Spinal cord (tissue), 10 donors: Measurements from ENCODE around the gene ENOX2. TPM values are rescaled to one million over a fixed set of nuclear protein-coding genes. Genes with fewer than 3 reads are reported as not detected.
"Not testable (repeated sequence)": the region's sequence is repeated elsewhere in the genome, so short reads cannot be mapped to it uniquely, and the experiment has no call there.

ENCODE experiments used
- DNase-seq, 6 donors: peaks; one replicate each; pipeline versions ENCODE4 v3.0.0 to v3.0.0-alpha.2; 2013 to 2015; ENCODE audit warnings: low spot score in 6 of 6, low read depth in 4 of 6
- H3K27ac ChIP-seq: one replicate; pipeline ENCODE4 v1.5.1; 2013; ENCODE audit warnings: low read depth, low read length, control low read depth
- H3K27me3 ChIP-seq: one replicate; pipeline ENCODE4 v1.6.1; 2013; ENCODE audit warnings: low read length; ENCODE audit not compliant: control insufficient read depth, insufficient read depth
- H3K36me3 ChIP-seq: one replicate; pipeline ENCODE4 v1.6.1; 2013; ENCODE audit warnings: low read length; ENCODE audit not compliant: control insufficient read depth, insufficient read depth
- H3K4me1 ChIP-seq: one replicate; pipeline ENCODE4 v1.6.1; 2013; ENCODE audit warnings: low read length; ENCODE audit not compliant: control insufficient read depth, insufficient read depth
- H3K4me3 ChIP-seq: one replicate; pipeline ENCODE4 v1.5.1; 2013; ENCODE audit warnings: low read depth, low read length, control low read depth
- H3K9me3 ChIP-seq: one replicate; pipeline ENCODE4 v1.6.1; 2013; ENCODE audit warnings: low read length; ENCODE audit not compliant: control insufficient read depth, insufficient read depth
- WGBS: methylation state at CpG from one replicate; pipeline ENCODE4 v1.1.5; 2013; ENCODE audit warnings: missing lambda C conversion rate; ENCODE audit not compliant: insufficient coverage; 5-methylcytosine and 5-hydroxymethylcytosine counted together
- long read RNA-seq, 4 donors: transcript quantifications; one replicate each; lab custom pipeline, GENCODE V29; 2026
- polyA plus RNA-seq, 2 donors: library from polyadenylated mRNA; unstranded; fragments of 120-200 nt; gene quantifications; one replicate each; pipeline ENCODE4 v1.2.1, GENCODE V29; 2013; ENCODE audit not compliant: insufficient read length in 2 of 2
- total RNA-seq, 2 donors: library from RNA; depleted of rRNA in 1 of 2; stranded (reverse); fragments of 120-200 nt in 1 of 2; fragments of >200 nt in 1 of 2; gene quantifications; one replicate each; pipeline versions ENCODE4 v1.2.3 to v1.2.4, GENCODE V29; 2013 to 2014
- donor health status: healthy.

ENOX2 gene, protein sequence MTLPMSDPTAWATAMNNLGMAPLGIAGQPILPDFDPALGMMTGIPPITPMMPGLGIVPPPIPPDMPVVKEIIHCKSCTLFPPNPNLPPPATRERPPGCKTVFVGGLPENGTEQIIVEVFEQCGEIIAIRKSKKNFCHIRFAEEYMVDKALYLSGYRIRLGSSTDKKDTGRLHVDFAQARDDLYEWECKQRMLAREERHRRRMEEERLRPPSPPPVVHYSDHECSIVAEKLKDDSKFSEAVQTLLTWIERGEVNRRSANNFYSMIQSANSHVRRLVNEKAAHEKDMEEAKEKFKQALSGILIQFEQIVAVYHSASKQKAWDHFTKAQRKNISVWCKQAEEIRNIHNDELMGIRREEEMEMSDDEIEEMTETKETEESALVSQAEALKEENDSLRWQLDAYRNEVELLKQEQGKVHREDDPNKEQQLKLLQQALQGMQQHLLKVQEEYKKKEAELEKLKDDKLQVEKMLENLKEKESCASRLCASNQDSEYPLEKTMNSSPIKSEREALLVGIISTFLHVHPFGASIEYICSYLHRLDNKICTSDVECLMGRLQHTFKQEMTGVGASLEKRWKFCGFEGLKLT
- 10 to 100 TPM; 10.1 to 16.6 TPM for total RNA-seq
- 10 to 100 TPM in 1 of 2 donors, 1 to 10 TPM in 1; 6.1 to 16.5 TPM for polyA plus RNA-seq
- long read RNA-seq, donor 1, full-length matches to known transcripts = 1 of 1 reads
- long read RNA-seq, donor 1, partial matches to known transcripts = 0 of 1 reads
- long read RNA-seq, donor 1, other reads (novel, unspliced or antisense) = 0 of 1 reads
- long read RNA-seq, donor 2, full-length matches to known transcripts = 1 of 1 reads
- long read RNA-seq, donor 2, partial matches to known transcripts = 0 of 1 reads
- long read RNA-seq, donor 2, other reads (novel, unspliced or antisense) = 0 of 1 reads
- long read RNA-seq, donor 3 = 0 reads
- long read RNA-seq, donor 4 = 0 reads

DNA sequence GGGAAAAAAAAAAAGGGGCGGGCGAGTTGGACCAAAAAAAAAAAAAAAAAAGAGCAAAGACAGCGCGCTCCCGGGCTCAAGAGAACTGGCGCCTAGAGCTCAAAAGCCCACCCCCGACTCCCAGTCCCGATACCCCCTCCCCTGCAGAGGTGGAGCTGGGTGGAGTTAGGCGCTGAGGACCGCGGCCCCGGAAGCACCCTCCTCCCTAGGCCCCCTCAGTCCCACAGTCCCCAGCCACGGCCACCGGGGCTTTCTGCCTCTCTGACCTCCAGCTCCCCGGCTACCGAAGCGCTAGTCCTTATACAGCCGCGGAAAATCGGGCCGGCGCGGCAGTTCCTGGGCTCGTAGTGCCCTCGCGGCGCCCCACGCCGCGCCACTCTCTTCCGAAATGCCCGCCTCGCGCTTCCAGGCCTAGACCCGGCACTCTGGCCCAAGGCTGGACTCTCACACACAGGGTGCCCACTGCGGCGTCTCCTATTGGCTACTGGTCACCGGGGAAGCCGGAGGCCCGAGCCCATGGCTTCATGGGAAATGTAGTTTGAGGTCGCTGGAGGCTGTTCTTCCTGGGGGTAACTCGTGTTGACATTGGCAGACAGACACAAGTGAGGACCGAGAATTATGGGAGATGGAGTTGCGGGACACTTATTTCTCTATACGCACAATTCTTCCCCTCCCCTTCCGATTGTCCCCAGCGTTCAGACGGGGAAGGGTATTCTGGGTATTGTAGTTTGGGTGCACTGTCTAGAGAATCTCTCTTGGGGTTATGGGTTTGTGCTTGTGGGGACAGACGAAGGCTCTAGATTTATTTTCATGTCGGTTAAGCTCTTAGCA is at the start of gene ENOX2:
TSS of gene ENOX2 (minus strand) at position 427 of the 831 bp plus-strand sequence. CDS start 199,993 bp downstream, outside the sequence.
- Histone ChIP-seq H3K36me3 (no peaks in the 10 kb centered on the region), H3K9me3 (no peaks in the 10 kb centered on the region), H3K4me3 (peak within 1 kb of the TSS; percentile 72), H3K27ac (peak within 1 kb of the TSS; percentile 93), H3K4me1 (no peaks in the 10 kb centered on the region), H3K27me3 (no peaks in the 10 kb centered on the region)
- DNase-seq = peak; percentile 80 to 99 (median 87)
- 31% methylated on average over 31 of the region's 50 CpGs for WGBS

DNA sequence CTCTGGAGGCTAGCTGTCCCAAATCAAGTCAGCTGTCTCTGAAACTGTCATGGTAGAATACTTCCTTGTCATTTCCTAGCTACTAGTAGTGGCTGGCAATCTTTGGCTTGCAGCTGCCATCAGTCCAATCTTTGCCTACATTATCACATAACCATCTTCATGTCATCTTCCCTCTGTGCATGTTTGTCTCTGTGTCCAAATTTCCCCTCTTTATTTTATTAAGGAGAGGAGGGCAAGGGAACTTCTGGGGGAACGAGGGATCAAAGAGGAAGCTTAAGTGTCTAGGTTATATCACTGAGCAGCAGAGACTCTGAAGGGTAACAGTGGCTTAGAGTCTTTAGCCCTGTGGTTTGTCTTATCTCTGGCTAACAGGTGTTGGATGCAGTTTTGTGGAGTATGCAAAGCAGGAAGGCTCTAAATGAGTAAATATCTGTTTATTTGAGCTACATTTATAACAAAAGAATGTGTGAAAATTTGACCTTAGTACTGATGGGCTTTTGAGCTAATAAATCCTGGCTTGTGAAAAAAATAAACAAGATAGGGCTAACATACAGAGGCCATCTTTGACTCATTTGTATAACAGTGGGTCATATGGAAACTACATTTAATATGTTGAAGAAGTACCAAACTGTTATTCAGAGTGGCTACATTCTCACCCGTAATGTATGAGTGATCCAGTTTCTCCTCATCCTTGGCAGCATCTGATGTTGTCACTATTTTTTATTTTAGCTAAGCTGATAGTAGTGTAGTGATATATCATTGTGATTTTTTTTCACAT is 49.4 kb upstream of the ENOX2 start:
- no peaks in the 10 kb centered on the region for H3K36me3 ChIP-seq
- no peak overlapping the region for H3K27ac ChIP-seq
- H3K4me1 ChIP-seq = no peaks in the 10 kb centered on the region
- H3K27me3 ChIP-seq = no peaks in the 10 kb centered on the region
- no peak for DNase-seq
- no peak overlapping the region for H3K4me3 ChIP-seq
- 38% methylated on average over 1 of the region's 2 CpGs for WGBS
- H3K9me3 ChIP-seq = peaks cover 4% of the 10 kb centered on the region

DNA sequence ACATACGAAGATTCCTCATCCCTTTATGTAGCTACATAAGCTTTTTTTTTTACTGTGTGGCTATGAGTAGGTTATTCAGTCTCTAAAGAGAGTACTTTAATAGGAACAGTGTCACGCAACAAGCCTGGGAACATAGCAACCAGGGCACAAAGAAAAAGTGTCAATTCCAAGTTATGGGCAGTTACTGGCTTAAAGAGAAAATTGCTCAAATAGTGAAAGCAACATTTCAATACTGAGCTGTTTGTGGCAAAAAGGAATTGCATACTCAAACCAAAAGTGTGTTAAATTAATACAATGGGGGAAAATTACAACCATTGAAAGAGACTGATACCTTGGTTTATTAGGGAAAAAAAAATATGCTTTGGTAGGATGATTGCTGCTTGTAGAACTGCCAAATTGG is 41.2 kb upstream of the ENOX2 start:
- H3K4me1 ChIP-seq = no peaks in the 10 kb centered on the region
- no peaks in the 10 kb centered on the region for H3K36me3 ChIP-seq
- H3K4me3 ChIP-seq = no peak overlapping the region
- H3K9me3 ChIP-seq = peaks cover 4% of the 10 kb centered on the region
- DNase-seq = no peak
- WGBS = 14% methylated on average over 1 of the region's 2 CpGs
- peaks cover 3% of the 10 kb centered on the region for H3K27me3 ChIP-seq
- no peak overlapping the region for H3K27ac ChIP-seq

DNA sequence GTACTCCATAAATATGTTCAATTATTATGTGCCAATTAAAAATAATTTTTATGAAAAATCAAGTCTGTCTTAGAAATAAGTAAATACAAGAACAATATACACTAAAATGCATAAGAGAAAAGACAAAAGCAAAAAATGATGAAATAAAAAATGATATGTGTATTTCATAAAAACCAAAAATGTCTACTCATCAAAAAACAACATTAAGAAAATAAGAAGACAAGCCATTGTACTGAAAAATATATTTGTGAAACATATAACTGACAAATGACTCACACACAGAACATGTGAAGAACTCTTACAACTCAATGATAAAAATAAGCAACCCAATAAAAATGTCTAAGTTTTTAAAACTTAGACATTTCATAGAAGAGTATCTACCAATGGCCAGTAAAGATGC is 34.1 kb upstream of the ENOX2 start:
- Histone ChIP-seq H3K27me3 (no peaks in the 10 kb centered on the region), H3K36me3 (no peaks in the 10 kb centered on the region), H3K4me1 (no peaks in the 10 kb centered on the region), H3K9me3 (no peaks in the 10 kb centered on the region), H3K27ac (no peak overlapping the region), H3K4me3 (no peak overlapping the region)
- DNase-seq = no peak

DNA sequence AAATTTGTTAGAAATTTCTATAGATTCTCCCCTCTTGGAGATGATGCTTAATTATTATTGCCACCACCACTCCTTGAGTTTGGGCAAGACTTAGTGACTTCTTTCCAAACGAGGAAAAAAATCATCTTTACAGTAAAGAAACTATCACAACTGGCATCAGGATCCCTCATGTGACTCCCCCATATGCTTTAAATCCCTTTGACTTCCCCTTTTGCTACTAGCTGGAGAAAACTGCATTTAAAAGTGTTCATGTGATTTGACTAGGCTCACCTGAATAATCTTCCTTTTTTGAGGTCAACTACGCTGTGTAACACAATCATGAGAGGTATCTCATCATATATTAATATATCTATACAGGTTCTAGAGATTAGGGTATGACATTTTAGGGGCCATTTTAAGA is 30.3 kb upstream of the ENOX2 start:
- Histone ChIP-seq H3K4me3 (no peak overlapping the region), H3K36me3 (no peaks in the 10 kb centered on the region), H3K27ac (no peak overlapping the region), H3K27me3 (no peaks in the 10 kb centered on the region), H3K9me3 (no peaks in the 10 kb centered on the region), H3K4me1 (no peaks in the 10 kb centered on the region)
- WGBS = no CpG with 5 or more reads among the region's 2 CpGs
- DNase-seq = no peak

DNA sequence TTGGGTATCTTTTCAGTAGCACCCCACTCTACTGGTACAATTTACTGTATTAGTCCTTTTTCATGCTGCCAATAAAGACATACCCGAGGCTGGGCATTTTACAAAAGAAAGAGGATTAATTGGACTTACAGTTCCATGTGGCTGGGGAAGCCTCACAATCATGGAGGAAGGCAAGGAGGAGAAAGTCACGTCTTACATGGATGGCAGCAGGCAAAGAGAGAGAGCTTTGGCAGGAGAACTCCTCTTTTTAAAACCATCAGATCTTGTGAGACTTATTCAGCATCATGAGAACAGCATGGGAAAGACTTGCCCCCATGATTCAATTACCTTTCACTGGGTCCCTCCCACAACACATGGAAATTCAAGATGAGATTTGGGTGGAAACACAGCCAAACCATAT is 17.4 kb upstream of the ENOX2 start:
- 40% methylated on average over 1 of the region's 2 CpGs for WGBS
- not testable (repeated sequence) for H3K27me3 ChIP-seq, H3K9me3 ChIP-seq, H3K4me3 ChIP-seq, H3K4me1 ChIP-seq, H3K27ac ChIP-seq, H3K36me3 ChIP-seq, DNase-seq

DNA sequence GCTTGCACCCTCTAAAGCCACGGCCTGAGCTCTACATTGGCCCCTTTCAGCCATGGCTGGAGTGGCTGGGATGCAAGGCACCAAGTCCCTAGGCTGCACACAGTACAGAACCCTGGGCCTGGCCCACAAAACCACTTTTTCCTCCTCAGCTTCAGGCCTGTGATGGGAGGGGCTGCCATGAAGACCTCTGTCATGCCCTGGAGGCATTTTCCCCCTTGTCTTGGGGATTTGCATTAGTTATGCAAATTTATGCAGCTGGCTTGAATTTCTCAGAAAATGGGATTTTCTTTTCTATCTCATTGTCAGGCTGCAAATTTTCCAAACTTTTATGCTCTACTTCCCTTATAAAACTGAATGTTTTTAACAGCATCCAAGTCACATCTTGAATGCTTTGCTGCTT is 16.7 kb upstream of the ENOX2 start:
- not testable (repeated sequence) for H3K27ac ChIP-seq, H3K4me3 ChIP-seq, H3K9me3 ChIP-seq, H3K36me3 ChIP-seq, H3K4me1 ChIP-seq, H3K27me3 ChIP-seq, DNase-seq
- WGBS = 65% methylated on average over 1 of the region's 1 CpG

DNA sequence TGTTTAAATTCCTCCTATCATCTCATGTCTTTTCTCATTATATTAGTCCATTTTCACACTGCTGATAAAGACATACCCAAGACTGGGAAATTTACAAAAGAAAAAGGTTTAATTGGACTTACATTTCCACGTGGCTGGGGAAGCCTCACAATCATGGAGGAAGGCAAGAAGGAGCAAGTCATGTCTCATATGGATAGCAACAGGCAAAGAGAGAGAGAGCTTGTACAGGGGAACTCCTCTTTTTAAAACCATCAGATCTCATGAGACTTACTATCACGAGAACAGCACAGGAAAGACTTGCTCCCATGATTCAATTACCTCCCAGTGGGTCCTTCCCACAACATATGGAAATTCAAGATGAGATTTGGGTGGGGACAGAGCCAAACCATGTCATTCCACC is 15.5 kb upstream of the ENOX2 start:
- H3K9me3 ChIP-seq, DNase-seq, H3K27ac ChIP-seq, H3K4me1 ChIP-seq, H3K4me3 ChIP-seq, H3K36me3 ChIP-seq, H3K27me3 ChIP-seq: not testable (repeated sequence)
- WGBS = no CpG with 5 or more reads among the region's 2 CpGs
